ENCODE data around the gene SAMD4A. TPM values are rescaled to one million over a fixed set of nuclear protein-coding genes. Genes with fewer than 3 reads are reported as not detected.

The SAMD4A gene
- total RNA-seq, 3 donors from 2014 or later: 28.5 to 44.6 (median 36.2) TPM

- H3K4me1 ChIP-seq: no peaks in the 10 kb centered on the region
- intact Hi-C loops (cut with DNase I; ENCODE audit: low total_unique reads): no loop called here
- TF ChIP-seq POLR2AphosphoS5 (IDR thresholded peaks at IDR 0.05) (no peak), CTCF (IDR thresholded peaks at IDR 0.05) (no peak), POLR2A (IDR thresholded peaks at IDR 0.05) (no peak)
Observed at GRCh38 chr14:54834727-54835126, 267.8 kb downstream of the SAMD4A start.

DNA sequence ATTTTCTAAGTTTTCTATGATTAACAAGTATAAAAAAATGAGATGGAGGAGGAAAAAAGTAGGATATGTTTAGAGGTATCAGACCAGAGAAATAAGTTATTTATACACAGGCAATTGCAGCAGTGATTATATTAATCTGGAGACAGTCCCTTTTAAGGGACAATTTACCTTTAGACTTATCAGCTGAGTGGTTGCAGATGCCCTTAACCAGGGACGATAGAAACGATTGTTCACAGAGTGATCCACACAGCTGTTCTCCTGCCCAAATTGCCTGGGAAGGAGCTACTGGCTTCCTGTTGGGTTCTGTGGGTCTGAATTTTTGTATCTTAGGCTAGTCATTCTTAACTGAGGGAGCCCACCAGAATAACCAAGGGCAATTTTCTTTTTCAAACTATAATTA lies 269.3 kb downstream of the SAMD4A start:
- no peaks in the 10 kb centered on the region for H3K4me1 ChIP-seq
- no peak for DNase-seq (ENCODE audit: low spot score in 2 of 2)
- no peak overlapping the region for H3K4me3 ChIP-seq
- intact Hi-C loops (cut with DNase I; ENCODE audit: low total_unique reads): no loop called here
- no peaks in the 10 kb centered on the region for H3K36me3 ChIP-seq
- no peak overlapping the region for H3K27ac ChIP-seq
- TF ChIP-seq POLR2A (IDR thresholded peaks at IDR 0.05): no peak
- TF ChIP-seq CTCF (IDR thresholded peaks at IDR 0.05): no peak
- TF ChIP-seq POLR2AphosphoS5 (IDR thresholded peaks at IDR 0.05): no peak
- no peaks in the 10 kb centered on the region for H3K9me3 ChIP-seq
- H3K27me3 ChIP-seq: no peaks in the 10 kb centered on the region

More at GRCh38 chr14:54834727-54835126, 267.8 kb downstream of the SAMD4A start:
- Histone ChIP-seq H3K36me3 (no peaks in the 10 kb centered on the region), H3K9me3 (no peaks in the 10 kb centered on the region), H3K27ac (no peak overlapping the region), H3K4me3 (no peak overlapping the region), H3K27me3 (no peaks in the 10 kb centered on the region)
- DNase-seq (ENCODE audit: low spot score in 2 of 2): no peak

- TF ChIP-seq POLR2AphosphoS5 (IDR thresholded peaks at IDR 0.05): no peak
- TF ChIP-seq CTCF (IDR thresholded peaks at IDR 0.05): no peak
- no peak for TF ChIP-seq POLR2A (IDR thresholded peaks at IDR 0.05)
- H3K4me1 ChIP-seq: no peaks in the 10 kb centered on the region
- H3K4me3 ChIP-seq: no peak overlapping the region
Observed at GRCh38 chr14:54837508-54838149, 270.7 kb downstream of the SAMD4A start.

DNA sequence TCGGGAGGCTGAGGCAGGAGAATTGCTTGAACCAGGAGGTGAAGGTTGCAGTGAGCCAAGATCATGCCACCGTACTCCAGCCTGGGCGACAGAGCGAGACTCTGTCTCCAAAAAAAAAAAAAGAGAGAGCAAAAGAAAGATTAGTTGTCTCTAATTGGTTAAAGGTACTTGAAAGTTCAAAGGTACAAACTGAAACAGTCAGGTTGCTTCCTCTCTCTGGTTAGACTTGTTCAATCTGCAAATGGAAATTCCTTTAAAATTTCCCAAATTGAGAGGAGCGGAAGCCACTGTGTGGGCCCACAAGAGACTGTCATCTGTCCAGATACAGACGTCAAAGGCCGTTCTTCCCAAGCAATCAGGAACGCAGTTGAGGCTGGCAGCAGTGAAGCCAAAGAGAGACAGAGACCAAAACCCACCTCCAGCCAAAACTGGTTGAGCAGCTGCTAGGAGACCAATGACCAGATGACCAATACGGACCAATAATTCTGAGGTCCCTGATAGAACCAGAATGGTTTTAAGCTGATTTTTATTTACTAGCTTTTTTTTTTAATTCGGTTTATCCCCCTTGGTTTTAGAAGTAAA lies 272.1 kb downstream of the SAMD4A start:
- H3K27me3 ChIP-seq: no peaks in the 10 kb centered on the region
- no peaks in the 10 kb centered on the region for H3K36me3 ChIP-seq
- no peak for DNase-seq (ENCODE audit: low spot score in 2 of 2)
- H3K27ac ChIP-seq: peak overlapping the region; percentile 37 to 60
- no peaks in the 10 kb centered on the region for H3K4me1 ChIP-seq
- TF ChIP-seq POLR2A (IDR thresholded peaks at IDR 0.05): no peak
- TF ChIP-seq POLR2AphosphoS5 (IDR thresholded peaks at IDR 0.05): no peak
- no peak for TF ChIP-seq CTCF (IDR thresholded peaks at IDR 0.05)
- H3K9me3 ChIP-seq: no peaks in the 10 kb centered on the region
- no peak overlapping the region for H3K4me3 ChIP-seq
- intact Hi-C loops (cut with DNase I; ENCODE audit: low total_unique reads): no loop called here

More at GRCh38 chr14:54837508-54838149, 270.7 kb downstream of the SAMD4A start:
- no peaks in the 10 kb centered on the region for H3K36me3 ChIP-seq
- no peak overlapping the region for H3K27ac ChIP-seq
- DNase-seq (ENCODE audit: low spot score in 2 of 2): no peak
- no peaks in the 10 kb centered on the region for H3K9me3 ChIP-seq
- intact Hi-C loops (cut with DNase I; ENCODE audit: low total_unique reads): no loop called here
- H3K27me3 ChIP-seq: no peaks in the 10 kb centered on the region

DNA sequence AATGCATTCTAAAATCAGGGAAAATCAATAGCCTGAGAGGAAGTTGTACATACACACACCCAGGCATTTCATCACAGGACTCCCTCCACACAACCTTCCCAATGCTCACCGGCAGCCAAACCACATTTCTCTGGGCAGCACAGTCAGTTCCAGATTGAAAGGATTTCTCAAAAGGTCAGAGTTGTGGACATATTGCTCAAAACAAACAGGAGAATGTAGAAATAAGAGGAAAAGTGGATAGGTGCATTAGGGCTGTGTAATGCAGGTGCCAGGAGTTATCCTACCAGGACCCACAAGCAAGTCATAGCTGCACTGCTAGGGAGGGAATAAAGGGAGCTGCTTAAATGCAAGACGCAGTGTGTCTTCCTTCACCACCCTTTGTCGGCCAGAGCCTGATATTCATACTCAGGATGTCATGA lies 272.8 kb downstream of the SAMD4A start:
- peak overlapping the region in 1 of 3 donors; percentile 27 for H3K4me3 ChIP-seq
- H3K4me1 ChIP-seq: no peaks in the 10 kb centered on the region
- peak overlapping the region; percentile 81 to 89 for H3K27ac ChIP-seq
- intact Hi-C loops (cut with DNase I; ENCODE audit: low total_unique reads): no loop called here
- TF ChIP-seq CTCF (IDR thresholded peaks at IDR 0.05) (no peak), POLR2AphosphoS5 (IDR thresholded peaks at IDR 0.05) (peak; percentile 24 to 68 (median 41))
- H3K27me3 ChIP-seq: no peaks in the 10 kb centered on the region
- no peaks in the 10 kb centered on the region for H3K9me3 ChIP-seq
- no peaks in the 10 kb centered on the region for H3K36me3 ChIP-seq
- peak in 1 of 2 donors; percentile 76 for DNase-seq (ENCODE audit: low spot score in 2 of 2)
